Measurements from ENCODE around the gene VTCN1. TPM values are rescaled to one million over a fixed set of nuclear protein-coding genes. Genes with fewer than 3 reads are reported as not detected.

VTCN1 gene
- total RNA-seq, 1 donor from 2014 or later: 0.96 TPM

DNA sequence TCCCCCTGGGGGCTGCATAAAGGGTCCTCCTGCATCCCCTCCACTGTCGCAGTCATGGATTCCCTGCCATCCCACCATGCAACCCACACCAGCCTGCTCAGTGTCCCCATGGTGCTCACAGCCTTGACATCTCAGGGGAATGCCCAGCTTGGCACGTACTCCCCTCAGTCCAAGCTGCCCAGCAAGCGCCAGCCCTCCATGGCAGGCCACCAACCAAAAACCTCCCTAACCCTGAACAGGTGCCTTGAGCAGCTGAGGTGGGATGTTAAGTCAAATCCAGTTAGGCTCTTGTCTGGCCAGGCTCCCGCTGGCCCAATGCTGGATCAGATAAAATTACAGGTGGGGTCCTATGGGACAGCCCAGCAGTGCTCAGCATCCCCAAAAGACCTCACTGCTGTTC lies 341 bp downstream of the VTCN1 start:
- no peak for DNase-seq (ENCODE audit: low spot score)

DNA sequence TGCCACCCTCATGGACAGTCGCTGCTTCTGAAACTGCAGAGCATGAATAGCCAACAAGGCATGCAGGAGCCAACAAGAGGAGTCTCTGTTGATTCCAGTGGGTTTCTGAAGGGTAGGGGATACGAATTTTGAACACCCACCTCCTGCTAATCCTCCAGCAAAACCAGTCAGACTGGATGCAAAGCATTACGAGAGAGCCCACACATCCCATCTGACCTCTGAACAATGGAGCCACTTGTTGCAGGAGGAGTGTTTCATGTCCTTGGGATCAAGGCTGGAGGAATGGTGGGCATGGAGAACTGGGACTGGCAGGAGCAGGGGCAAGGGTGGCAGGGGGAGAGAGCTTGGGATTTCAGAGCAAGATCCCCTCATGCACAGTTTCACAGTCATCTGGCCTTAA lies 1.6 kb downstream of the VTCN1 start:
- no peak for DNase-seq (ENCODE audit: low spot score)

DNA sequence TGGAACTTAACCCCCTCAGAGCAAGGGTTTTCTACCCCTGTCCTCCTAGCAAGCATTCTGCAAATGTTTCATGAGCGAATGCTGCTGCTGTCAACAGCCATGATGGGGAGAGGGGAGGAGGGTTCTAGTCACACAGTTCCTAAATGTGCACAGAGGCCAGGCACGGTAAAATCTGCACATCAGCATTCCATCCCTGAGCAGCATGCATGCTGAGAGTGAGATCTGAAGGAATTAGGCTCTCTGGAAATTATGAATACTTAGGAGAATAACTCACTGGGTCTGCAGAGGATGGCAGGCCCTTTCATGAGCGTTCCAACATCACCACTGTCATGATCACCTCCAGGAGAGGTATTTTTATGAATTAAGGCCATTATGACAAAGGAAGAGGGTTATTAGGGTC lies 2.1 kb downstream of the VTCN1 start:
- DNase-seq (ENCODE audit: low spot score): no peak

DNA sequence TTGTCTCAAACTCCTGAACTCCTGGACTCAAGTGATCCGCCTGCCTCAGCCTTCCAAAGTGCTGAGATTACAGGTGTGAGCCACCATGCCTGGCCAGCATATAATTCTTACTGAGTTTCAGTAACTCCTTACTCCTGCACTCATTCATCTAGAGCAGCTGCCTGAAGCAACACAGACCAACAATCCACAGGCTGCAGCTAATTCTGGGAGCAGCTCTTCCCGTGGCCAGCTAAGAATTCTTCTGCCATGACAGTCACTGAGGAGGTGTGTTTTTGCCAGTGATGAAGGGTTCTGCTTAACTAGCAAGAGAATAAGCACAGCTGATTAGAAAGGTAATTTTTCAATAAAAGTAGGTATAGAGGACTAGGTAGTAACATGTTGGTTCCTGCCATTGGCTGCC lies 5.4 kb downstream of the VTCN1 start:
- no peak for DNase-seq (ENCODE audit: low spot score)

DNA sequence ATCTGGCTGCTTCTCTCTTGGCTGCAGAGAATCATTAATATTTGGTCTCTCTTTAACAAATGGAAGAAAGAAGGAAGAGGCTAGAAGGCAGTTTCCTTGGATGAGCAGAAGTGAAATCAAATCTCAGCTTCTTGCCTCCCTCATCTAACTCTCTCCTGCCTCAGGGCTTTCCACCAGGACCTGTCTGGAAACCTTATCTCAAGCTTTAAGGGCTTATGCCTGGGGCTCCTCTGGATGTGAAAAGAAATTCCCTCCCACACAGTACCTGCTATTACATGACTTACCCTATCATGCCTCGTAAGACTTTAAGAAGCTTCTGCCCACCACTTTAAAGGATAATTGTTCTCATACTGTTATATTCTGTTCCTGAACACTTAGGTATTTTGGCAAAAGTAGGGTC lies 8.9 kb downstream of the VTCN1 start:
- DNase-seq (ENCODE audit: low spot score): no peak

DNA sequence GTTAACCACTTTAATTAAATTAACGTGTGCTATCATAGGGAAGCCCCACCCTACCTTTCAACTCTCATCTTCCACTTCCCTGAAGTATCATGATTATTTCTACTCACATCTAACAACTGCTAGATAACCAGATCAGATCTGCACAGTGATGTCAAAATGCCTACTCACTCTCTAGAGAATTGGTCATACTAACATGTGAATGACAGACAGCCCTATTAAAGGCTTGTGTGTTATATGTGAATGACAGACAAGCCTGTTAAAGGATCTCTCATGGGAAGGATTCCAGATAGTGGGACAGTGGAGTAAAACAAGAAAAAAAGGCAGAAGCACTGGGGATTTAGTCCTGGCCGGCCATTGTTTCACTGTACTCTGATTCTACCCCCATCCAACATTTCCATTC lies 12.6 kb downstream of the VTCN1 start:
- DNase-seq (ENCODE audit: low spot score): no peak

DNA sequence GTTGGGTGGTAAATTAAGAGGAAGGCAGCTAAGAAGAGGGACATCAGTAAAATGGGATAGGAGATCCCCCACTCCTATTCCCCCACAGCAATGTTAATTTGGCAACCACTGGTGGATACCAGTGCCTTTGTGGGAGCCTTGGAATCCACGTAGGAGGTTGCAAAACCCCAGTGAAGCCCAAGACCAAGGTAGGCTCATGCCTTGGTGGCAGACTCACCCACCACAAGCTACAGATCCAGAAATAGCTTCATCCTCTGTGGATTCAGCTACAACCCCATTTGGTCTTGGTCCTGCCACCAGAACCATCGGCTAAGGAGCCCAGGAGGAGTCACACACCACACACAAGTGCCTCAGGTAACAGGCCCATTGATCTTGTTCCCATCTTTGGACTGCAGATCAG lies 21.0 kb downstream of the VTCN1 start:
- no peak for DNase-seq (ENCODE audit: low spot score)

DNA sequence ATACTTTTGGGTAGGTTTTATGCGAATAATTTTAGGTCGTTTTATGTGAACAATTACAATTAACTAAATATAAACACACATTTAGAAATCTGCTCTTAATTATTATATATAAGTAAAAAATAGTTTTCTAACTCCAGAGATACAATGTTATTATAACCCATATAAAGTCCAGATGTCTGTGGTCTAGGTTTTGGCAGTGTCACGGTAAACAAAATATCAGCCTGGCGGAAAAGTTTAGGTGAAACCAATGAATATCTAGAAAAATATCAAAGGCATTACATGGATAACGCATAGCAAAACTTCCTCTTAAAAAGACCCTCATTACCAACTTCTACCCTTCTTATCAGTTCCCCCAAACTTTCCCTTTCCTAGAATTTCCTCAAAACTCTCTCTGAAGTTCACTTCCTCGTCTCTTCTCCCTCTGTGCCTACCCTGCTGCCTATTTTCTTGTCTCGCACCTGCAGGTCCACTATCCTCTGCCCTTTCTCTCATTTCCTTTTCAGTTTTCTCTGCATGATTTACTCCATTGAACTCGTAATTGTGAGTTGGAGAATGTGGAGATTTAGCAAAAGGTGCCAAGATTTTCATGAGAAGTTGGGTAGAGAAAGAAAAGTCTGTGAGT lies 21.8 kb downstream of the VTCN1 start:
- DNase-seq (ENCODE audit: low spot score): no peak

DNA sequence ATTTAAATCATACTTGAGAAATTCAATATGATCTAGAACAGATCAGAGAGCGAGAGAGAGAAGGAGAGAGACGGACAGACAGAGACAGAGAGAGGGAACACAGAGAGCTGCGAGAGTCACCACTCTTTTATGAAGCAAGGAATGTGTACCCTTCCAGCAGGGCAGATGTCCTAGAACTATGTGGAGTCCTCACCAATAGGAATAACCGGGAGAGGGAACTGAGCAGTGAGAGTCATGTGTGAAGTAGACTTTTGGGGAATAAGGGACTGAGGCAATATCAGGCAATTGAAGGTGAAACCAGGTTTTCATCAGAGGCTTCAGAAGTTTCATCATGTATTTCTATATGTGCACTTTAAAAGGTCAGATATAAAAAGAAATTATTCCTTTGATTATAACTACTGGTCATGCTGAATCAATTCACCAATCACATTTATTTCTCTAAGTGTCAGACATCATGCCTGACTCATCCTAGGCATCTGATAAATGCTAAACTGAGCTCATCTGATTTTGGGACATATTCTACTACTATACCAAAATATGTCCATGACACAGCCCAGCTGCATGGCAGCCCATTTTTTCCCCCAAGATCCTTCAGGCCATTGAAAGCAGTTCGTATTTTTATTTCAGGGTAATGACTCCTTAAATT lies 22.4 kb downstream of the VTCN1 start:
- no peak for DNase-seq (ENCODE audit: low spot score)

DNA sequence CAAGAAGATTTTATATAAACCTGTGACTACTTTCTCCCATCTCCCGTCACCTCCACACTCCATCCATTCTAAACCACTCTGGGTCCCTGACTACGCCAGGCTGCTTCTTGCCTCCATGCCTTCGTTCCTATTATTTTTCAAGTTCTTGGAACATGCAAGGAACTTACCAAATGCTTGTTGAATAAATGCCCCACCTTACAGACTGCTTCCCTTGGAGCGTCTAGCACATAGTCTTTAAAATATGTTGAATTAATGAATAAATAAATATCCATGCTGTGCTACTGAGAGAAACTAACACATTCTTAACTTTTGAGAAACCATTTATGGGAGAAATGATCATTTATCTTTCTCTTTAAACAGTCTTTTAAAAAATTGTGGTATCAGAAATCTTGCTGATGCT lies 27.6 kb downstream of the VTCN1 start:
- no peak for DNase-seq (ENCODE audit: low spot score)

DNA sequence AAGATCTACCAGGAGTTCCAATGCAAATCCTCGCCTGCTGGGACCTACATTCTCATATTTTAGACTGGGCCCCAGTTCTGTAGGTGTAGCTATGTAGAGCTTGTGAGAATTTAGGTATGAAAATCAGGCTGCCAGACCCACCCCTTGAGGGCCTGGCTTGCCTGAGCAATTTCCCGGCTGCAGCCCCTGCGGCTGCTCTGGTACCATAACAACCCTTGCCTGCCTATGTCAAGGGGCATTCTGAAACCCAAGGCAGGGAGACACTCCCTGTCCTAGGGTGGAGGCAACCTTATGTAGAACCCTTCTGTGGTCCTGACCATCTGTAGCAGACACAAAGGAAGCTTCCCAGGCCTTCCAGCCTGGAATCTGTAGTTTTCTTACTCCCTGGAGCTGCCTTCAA lies 28.4 kb downstream of the VTCN1 start:
- no peak for DNase-seq (ENCODE audit: low spot score)

DNA sequence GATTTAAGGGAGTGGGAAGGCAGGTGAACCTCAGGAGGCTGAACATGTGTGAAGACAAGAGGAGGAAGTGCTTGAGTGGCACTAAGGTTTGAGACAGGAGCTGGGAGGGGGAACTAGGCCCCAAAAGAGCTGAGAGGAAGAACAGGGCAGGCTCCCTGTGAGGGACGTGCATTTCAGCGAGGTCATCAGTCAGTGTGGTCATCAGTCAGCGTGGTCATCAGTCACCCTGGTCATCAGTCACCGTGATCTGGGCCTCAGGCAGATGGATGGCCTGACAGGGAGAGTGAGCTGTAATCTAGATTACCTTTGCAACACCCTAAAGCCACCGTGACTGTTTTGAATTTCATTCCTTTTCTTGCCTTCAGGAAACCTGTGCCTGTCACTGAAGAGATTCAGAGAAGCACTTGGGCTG lies 29.1 kb downstream of the VTCN1 start:
- peak; percentile 9 for DNase-seq (ENCODE audit: low spot score)

DNA sequence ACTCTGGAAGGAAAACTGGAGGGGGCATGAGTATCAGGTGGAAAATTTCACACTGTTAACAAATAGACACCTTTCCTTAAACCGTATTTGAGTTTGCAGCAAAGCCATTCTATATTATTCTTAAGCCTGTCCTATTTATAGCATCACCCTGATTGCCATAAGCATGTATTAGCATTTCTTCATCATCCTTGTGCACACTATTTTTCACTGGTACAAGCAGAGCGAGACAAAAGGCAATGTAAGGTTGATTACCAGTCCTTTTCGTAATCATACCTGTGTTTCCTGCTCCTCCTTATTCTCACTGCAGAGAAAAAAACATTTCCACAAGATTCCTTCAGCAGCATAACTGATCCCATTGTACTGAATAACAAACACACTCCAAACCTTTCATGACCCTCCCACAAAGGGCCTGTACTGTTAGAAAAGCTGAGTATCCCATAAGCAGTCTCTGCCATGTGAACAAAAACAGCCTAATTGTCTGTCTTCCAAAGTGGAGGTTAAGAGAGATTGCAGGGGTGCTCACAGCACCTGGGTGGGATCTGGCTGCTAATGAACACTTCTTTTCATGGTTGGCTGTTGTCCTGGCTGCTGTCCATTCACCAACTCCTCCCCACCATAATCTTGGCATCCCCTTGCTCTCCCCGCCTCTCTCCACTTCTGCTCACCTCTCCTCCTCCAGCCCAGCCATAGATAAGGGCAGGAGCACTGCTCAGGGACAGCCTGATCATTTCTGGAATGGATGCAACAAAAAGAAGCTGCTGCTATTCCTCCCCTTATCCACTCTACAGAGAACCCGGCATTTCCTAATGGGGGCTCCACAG lies 30.4 kb downstream of the VTCN1 start:
- no peak for DNase-seq (ENCODE audit: low spot score)

DNA sequence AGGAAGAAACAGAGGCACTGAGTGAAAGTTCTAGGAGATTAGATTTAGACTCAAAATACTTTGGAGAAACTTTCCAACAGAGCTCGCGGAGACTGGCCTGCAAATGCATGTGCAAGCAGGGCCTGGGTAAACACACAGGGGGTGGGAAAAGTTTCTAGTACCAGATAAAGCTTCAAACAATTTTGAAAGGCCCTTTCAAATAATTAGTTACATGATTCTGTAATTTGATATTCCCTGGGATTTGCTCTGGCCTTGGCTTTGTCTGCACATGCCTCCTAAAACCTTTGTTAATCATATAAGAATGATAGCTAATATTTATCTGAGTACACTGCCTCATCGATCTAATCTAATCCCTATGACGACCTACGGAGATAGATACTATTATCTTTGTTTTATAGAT lies 31.3 kb downstream of the VTCN1 start:
- DNase-seq (ENCODE audit: low spot score): peak; percentile 31

DNA sequence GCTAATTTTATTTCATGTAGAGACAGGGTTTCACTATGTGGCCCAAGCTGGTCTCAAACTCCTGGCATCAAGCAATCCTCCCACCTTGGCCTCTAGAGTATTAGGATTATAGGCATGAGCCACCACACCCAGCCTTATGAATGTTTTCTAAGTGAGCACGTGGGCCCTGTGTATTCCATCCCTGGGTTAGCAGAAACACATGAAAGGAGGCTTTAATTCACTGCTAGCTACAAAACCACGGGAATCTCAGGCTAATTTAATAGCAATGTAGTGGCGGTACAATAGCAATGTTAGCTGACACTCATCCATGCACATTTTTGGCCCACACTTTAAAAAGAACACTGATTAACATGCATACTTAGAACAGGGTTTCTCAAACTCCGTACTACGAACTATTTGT lies 32.0 kb downstream of the VTCN1 start:
- DNase-seq (ENCODE audit: low spot score): peak; percentile 14

DNA sequence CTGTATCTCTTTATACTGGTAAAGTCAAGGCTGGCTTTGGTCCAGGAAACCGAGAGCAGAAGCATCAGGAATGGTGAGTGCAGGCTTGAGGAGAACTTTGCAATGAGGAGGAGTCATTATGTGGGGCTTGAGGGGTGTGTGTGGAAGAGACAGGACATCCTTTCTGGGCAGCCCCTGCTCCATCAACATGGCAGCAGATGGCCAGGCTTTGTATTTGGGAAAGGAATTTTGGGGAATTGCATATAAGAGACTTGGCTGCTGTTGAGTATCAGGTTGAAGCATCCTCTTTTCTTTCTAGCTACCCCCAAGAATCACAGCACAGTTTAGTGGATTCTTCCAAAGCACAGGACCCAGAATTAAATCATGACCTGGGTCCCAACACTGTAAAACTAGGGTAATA lies 33.4 kb downstream of the VTCN1 start:
- DNase-seq (ENCODE audit: low spot score): no peak

DNA sequence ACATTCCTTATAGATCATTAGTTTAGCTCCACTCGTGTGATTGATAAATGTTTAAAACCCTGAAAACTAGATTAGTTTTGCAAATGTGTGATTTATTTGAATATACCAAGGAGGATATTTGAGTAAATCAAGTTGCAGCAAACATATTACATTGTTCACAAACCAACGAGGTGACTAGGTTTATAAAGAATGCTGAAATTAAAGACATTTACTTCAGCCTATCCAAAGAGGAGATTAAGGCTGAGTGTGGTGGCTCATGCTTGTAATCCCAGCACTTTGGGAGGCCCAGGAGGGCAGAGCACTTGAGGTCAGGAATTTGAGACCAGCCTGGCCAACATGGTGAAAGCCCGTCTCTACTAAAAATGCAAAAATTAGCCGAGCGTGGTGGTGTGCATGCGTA lies 34.1 kb downstream of the VTCN1 start:
- DNase-seq (ENCODE audit: low spot score): no peak

DNA sequence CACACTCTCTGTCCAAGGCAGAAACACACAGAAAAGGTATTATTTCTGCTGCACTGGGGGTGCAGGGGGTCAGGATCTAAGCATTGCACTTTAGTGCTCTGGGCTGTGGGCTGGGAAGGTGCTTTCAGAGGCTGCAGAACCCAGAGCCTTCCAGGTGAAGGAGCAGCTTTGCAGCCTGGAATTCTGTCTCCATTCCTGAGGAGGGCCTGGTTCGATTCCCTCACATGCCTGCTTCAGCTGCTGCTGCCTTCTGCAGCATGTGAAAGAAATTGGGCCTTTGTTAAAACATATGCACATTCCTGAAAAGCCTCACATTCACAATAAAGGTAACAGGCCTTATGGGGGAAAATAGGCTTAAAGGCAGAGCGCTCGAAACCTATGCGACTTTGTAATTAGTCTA lies 35.9 kb downstream of the VTCN1 start:
- no peak for DNase-seq (ENCODE audit: low spot score)

DNA sequence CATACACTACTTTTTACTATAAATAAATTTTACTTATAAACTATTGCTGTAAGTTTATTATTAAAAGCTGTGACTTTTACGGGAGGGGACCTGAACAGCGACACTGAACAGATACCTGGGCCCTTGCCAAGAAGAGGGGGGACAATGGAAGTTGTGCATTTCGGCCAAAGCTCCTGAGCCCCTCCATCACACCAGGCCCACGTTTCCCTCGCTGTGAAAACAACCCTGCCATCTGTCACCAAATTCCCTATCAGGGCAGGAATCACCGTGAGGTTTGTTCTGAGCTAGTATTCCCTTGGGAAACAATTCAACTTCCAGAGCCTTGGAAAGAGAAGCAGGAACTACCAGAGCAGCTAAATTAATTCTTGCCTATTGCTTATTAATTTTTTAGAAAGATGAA lies 37.0 kb downstream of the VTCN1 start:
- DNase-seq (ENCODE audit: low spot score): no peak

DNA sequence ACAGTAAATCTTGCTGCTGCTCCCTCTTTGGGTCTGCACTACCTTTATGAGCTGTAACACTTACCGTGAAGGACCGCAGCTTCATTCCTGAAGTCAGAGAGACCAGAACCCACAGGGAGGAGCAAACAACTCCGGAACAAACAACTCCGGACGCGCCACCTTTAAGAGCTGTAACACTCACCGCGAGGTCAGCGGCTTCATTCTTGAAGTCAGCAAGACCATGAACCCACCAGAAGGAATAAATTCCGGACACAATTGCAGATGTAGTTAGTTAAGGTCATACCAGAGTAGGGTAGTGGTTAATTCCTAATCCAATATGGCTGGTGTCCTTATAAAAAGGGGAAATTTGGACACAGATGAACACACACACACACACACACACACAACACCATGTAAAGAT lies 37.7 kb downstream of the VTCN1 start:
- no peak for DNase-seq (ENCODE audit: low spot score)

DNA sequence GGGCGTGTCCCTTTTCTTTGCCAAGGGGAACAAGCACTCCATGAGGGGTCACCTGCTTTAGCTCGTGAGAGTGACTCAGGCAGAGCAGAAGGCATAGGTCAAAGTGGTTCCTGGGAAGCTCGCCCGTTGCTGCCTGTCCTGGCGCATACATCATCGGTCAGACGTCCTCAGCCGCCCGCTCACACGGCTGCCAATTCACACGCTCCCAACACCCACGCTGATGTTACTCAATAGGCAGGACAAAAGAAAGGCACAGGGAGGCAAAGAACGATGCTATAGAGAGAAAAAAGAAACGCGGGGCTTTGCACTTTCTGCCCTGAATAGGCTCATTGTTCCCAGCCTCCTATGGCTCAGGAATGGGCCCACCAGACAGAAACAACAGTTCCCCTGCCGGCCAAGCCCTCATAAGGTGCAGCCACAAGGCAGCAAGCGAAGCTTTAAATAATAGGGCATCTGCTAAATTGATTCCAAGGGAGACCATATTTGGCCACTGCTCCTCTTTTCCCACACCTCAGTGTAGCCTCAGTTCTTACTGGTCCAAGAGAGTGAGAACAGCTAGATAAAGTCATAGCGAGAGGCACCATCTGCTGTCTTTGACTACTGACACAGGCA lies 38.7 kb downstream of the VTCN1 start:
- no peak for DNase-seq (ENCODE audit: low spot score)

DNA sequence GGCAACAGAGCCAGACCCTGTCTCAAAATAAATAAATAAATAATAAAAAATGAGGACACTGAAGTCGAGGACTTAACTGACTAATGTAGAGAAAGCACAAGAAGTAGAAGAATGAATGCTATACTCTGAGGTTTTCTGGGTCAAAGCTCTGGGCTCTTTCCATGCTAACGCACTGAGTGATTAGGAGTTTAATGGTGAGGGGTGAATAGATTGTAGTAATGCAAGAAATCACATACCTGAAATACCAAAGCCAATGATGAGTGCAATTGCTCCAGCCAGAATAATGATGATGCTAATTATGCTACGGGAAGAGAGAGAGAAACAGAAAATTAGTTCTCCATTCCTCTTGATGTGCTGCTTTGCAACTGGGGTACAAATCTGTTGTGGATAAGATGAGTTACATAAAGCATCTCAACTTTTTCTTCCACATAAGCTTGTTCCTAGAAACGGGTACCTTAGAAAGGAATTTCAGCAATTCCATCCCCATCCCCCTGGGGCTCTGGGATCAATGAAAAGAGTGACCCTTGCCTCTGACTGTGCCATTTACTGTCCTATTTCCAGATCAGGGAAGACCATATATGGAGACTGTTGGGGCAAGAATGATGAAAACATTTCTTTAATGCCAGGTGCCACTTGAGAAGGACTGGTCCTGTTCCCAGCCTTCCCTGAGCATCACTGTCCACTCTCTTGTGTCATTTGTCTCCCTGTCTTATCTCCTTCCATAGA lies 40.7 kb downstream of the VTCN1 start:
- DNase-seq (ENCODE audit: low spot score): no peak
